Natural killer cell (primary cell): ENCODE data around the gene C12orf75. TPM values are rescaled to one million over a fixed set of nuclear protein-coding genes. Genes with fewer than 3 reads are reported as not detected.
A peak's percentile ranks its signal among the peaks of the same experiment; 100 is the strongest.
"Not testable (repeated sequence)": the region's sequence is repeated elsewhere in the genome, so short reads cannot be mapped to it uniquely, and the experiment has no call there.

ENCODE experiments used
- ATAC-seq, 3 donors: fragments of 150-1000 bp in 2 of 3; fragments of 200-7000 bp in 1 of 3; cut with Tn5 transposase; 1 replicate in 1 of 3; 2 replicates in 2 of 3; pipeline ENCODE4 v1.10.0; 2021; ENCODE audit warnings: mild to moderate bottlenecking in 2 of 3, moderate library complexity in 2 of 3
- DNase-seq, 2 donors: peaks; one replicate each; pipeline versions ENCODE4 v3.0.0 to v3.0.0-alpha.2; 2013 to 2021; ENCODE audit warnings: mixed read lengths in 1 of 2
- H3K27ac ChIP-seq: one replicate; pipeline ENCODE4 v1.5.1; 2013; ENCODE audit warnings: mild to moderate bottlenecking, low read length
- H3K27me3 ChIP-seq: one replicate; pipeline ENCODE4 v1.6.1; 2013; ENCODE audit warnings: low read length; ENCODE audit not compliant: control insufficient read depth, insufficient read depth
- H3K36me3 ChIP-seq: one replicate; pipeline ENCODE4 v1.6.1; 2013; ENCODE audit warnings: low read length; ENCODE audit not compliant: control insufficient read depth, insufficient read depth
- H3K4me1 ChIP-seq: one replicate; pipeline ENCODE4 v1.6.1; 2013; ENCODE audit warnings: low read length; ENCODE audit not compliant: control insufficient read depth, insufficient read depth
- H3K4me3 ChIP-seq: one replicate; pipeline ENCODE4 v1.5.1; 2013; ENCODE audit warnings: low read length
- H3K9me3 ChIP-seq: one replicate; pipeline ENCODE4 v1.6.1; 2013; ENCODE audit warnings: low read length; ENCODE audit not compliant: control insufficient read depth, insufficient read depth
- H3K27ac Mint-ChIP-seq, 2 donors: one replicate each; pipeline ENCODE4 v1.8.0; 2022; ENCODE audit warnings: mild to moderate bottlenecking in 2 of 2, mixed read lengths in 2 of 2, moderate library complexity in 1 of 2
- H3K27me3 Mint-ChIP-seq, 2 donors: one replicate each; pipeline ENCODE4 v1.8.0; 2022; ENCODE audit warnings: low read depth in 2 of 2, mixed read lengths in 2 of 2
- H3K36me3 Mint-ChIP-seq: one replicate; pipeline ENCODE4 v1.8.0; 2022; ENCODE audit warnings: mixed read lengths
- H3K4me1 Mint-ChIP-seq, 2 donors: one replicate each; pipeline ENCODE4 v1.8.0; 2022; ENCODE audit warnings: mixed read lengths in 2 of 2
- H3K4me3 Mint-ChIP-seq: one replicate; pipeline ENCODE4 v1.8.0; 2022; ENCODE audit warnings: mild to moderate bottlenecking, moderate library complexity, mixed read lengths
- H3K9me3 Mint-ChIP-seq, 2 donors: one replicate each; pipeline ENCODE4 v1.8.0; 2022; ENCODE audit warnings: mixed read lengths in 2 of 2
- WGBS: methylation state at CpG from one replicate; pipeline ENCODE4 v1.1.7; 2013; ENCODE audit warnings: missing lambda C conversion rate; ENCODE audit not compliant: insufficient coverage; 5-methylcytosine and 5-hydroxymethylcytosine counted together
- intact Hi-C: fragments of 100-400 bp; cut with micrococcal nuclease; formaldehyde crosslinking; loops from one replicate; pipeline ENCODE4 v1.14.2; 2022
- total RNA-seq, 4 donors: library from RNA; stranded (reverse); fragments of 120-200 nt in 1 of 4; gene quantifications; one replicate each; pipeline versions ENCODE4 v1.2.3 to v1.2.4, GENCODE V29; 2013 to 2022
- TF ChIP-seq, protein P1 (sequence below): fragments of 200-600 bp; IDR thresholded peaks from one replicate; pipeline ENCODE4 v1.8.0; 2022; ENCODE audit warnings: antibody characterized with exemption

Gene C12orf75
- total RNA-seq, 3 donors from 2014 or later (not counting 1 experiment from before 2014, with no cell fraction given), result 121 to 131 (median 128) TPM

DNA sequence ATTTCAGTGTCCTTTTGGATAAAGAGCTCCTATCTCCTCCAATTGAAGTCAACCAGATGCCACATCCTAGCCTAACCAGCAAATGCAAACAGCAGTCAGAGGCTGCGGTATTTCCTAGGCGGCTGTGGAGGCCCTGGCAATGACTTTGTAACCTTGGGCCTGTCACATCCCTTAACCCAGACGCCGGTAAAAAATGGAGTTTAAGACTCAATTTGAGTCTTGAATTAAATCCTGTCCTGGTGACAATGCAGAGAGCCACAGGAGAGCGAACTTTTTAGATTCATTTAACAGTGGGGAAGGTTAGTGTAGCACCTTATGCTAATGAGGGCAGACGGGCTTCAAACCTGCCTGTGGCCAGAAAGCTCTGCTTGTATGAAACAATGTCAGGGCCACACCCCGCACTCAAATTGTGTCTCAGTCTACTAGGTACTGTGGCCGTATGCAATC, 1.3 kb downstream of the C12orf75 start:
- Mint-ChIP-seq H3K36me3 (no peaks in the 10 kb centered on the region), H3K4me1 (peaks cover 83 to 89% of the 10 kb centered on the region in 2 donors), H3K27me3 (no peaks in the 10 kb centered on the region), H3K9me3 (no peaks in the 10 kb centered on the region), H3K4me3 (peak overlapping the region; percentile 92), H3K27ac (peak overlapping the region; percentile 89 to 96)
- H3K4me3 ChIP-seq, result peak overlapping the region; percentile 53
- H3K4me1 ChIP-seq, result peaks cover 53% of the 10 kb centered on the region
- no peaks in the 10 kb centered on the region for H3K27me3 ChIP-seq
- H3K27ac ChIP-seq, result peak overlapping the region; percentile 56
- peak in 1 of 3 donors; percentile 9 for ATAC-seq
- TF ChIP-seq, protein P1, sequence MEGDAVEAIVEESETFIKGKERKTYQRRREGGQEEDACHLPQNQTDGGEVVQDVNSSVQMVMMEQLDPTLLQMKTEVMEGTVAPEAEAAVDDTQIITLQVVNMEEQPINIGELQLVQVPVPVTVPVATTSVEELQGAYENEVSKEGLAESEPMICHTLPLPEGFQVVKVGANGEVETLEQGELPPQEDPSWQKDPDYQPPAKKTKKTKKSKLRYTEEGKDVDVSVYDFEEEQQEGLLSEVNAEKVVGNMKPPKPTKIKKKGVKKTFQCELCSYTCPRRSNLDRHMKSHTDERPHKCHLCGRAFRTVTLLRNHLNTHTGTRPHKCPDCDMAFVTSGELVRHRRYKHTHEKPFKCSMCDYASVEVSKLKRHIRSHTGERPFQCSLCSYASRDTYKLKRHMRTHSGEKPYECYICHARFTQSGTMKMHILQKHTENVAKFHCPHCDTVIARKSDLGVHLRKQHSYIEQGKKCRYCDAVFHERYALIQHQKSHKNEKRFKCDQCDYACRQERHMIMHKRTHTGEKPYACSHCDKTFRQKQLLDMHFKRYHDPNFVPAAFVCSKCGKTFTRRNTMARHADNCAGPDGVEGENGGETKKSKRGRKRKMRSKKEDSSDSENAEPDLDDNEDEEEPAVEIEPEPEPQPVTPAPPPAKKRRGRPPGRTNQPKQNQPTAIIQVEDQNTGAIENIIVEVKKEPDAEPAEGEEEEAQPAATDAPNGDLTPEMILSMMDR, result no peak
- WGBS, result 30% methylated on average over 8 of the region's 8 CpGs
- no peaks in the 10 kb centered on the region for H3K9me3 ChIP-seq
- DNase-seq, result peak in 1 of 2 donors; percentile 61
- no peaks in the 10 kb centered on the region for H3K36me3 ChIP-seq
- intact Hi-C loops, result loop anchor here (2.0 to 5.0 kb wide), 2 partner anchors 53 to 95 kb away; partner anchors contain the start of gene APPL2

DNA sequence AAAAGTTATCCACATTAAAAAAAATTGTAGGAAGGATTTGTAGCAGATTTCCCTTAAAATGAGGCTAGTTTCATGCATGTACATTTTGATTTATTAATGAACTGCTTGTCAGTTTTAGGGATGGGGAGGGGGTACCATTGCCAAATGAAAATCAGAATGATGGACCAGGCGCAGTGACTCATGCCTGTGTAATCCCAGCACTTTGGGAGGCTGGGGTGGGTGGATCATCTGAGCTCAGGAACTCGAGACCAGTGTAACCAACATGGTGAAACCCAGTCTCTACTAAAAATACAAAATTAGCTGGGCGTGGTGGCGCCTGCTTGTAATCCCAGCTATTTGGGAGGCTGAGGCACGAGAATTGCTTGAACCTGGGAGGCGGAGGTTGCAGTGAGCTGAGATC, 1.8 kb downstream of the C12orf75 start:
- H3K4me3 Mint-ChIP-seq, result peak overlapping the region; percentile 92
- H3K9me3 Mint-ChIP-seq, H3K27me3 ChIP-seq, H3K36me3 Mint-ChIP-seq, H3K27me3 Mint-ChIP-seq, H3K9me3 ChIP-seq, H3K36me3 ChIP-seq, DNase-seq, H3K4me3 ChIP-seq, ATAC-seq: not testable (repeated sequence)
- Histone ChIP-seq H3K27ac (peak overlapping the region; percentile 56), H3K4me1 (peaks cover 50% of the 10 kb centered on the region)
- 78% methylated on average over 6 of the region's 6 CpGs for WGBS
- H3K27ac Mint-ChIP-seq, result peak overlapping the region; percentile 89 to 96
- intact Hi-C loops, result loop anchor here (5.0 kb wide), 1 partner anchor 95 kb away; the partner anchor contains the start of gene APPL2
- peaks cover 83 to 89% of the 10 kb centered on the region in 2 donors for H3K4me1 Mint-ChIP-seq

DNA sequence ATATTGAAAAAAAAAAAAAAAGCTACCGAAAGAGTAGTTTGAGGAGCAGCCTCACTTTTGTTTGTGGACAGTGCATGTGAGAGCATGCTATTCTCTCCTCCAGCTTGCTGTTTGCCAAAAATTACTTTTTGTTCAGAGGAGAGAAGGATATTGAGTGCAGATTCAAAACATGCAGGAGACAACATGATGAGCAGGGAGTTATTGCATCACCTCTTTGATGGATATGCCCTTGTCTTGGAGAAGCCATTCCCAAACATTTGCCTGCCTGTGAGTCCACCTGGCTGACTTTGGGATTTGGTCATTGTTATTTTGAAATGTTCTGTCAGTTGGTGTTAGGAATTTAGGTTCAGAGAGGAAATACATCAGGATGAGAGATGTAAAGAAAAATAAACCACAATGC, 2.4 kb downstream of the C12orf75 start:
- H3K4me1 Mint-ChIP-seq, result peaks cover 83 to 87% of the 10 kb centered on the region in 2 donors
- Histone ChIP-seq H3K27ac (no peak overlapping the region), H3K27me3 (no peaks in the 10 kb centered on the region), H3K4me3 (no peak overlapping the region), H3K9me3 (no peaks in the 10 kb centered on the region), H3K36me3 (no peaks in the 10 kb centered on the region), H3K4me1 (peaks cover 45% of the 10 kb centered on the region)
- H3K36me3 Mint-ChIP-seq, result no peaks in the 10 kb centered on the region
- peak overlapping the region; percentile 89 to 96 for H3K27ac Mint-ChIP-seq
- 17% methylated on average over 1 of the region's 1 CpG for WGBS
- intact Hi-C loops, result loop anchor here (5.0 kb wide), 1 partner anchor 96 kb away; the partner anchor contains the start of gene APPL2
- ATAC-seq (no peak), DNase-seq (no peak)
- TF ChIP-seq, protein P1, result no peak
- H3K9me3 Mint-ChIP-seq, result no peaks in the 10 kb centered on the region
- peak overlapping the region; percentile 92 for H3K4me3 Mint-ChIP-seq
- H3K27me3 Mint-ChIP-seq, result no peaks in the 10 kb centered on the region

DNA sequence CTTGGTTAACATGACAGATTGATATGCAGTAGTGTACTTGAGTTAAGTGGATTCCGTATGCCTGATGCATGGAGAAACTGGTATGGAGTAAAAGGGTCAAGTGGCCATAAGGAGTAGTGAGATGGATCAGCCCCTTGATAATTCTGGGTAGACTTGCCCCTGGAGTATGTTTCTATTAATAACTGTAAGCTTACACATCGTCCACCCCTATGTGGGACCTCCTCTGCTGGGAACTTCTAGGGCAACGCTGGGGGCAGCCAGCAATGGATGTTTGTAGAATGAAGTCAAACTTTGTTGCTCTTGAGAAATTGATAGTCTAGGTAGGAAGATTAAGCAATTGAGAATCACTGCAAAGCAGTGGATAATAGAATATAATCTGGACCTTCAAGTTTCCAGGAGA, 3.5 kb downstream of the C12orf75 start:
- WGBS, result 93% methylated on average over 3 of the region's 3 CpGs
- H3K4me1 ChIP-seq, result peaks cover 41% of the 10 kb centered on the region
- no peaks in the 10 kb centered on the region for H3K9me3 ChIP-seq
- Mint-ChIP-seq H3K4me1 (peaks cover 79 to 83% of the 10 kb centered on the region in 2 donors), H3K4me3 (peak overlapping the region; percentile 59), H3K36me3 (no peaks in the 10 kb centered on the region), H3K9me3 (no peaks in the 10 kb centered on the region), H3K27me3 (no peaks in the 10 kb centered on the region), H3K27ac (peak overlapping the region; percentile 89 to 96)
- H3K27me3 ChIP-seq, result no peaks in the 10 kb centered on the region
- ATAC-seq, result no peak
- no peaks in the 10 kb centered on the region for H3K36me3 ChIP-seq
- H3K4me3 ChIP-seq, result no peak overlapping the region
- TF ChIP-seq, protein P1, result no peak
- DNase-seq, result no peak
- H3K27ac ChIP-seq, result no peak overlapping the region
- intact Hi-C loops, result loop anchor here (5.0 kb wide), 1 partner anchor 97 kb away; the partner anchor contains the start of gene APPL2
